GM21576 (cell line): ENCODE data around the gene RTBDN.

Experiments
- ATAC-seq: cut with Tn5 transposase; IDR thresholded peaks from one replicate; pipeline ENCODE4 v1.9.1; 2021; ENCODE audit warnings: mild to moderate bottlenecking, moderate library complexity; ENCODE audit not compliant: unreplicated experiment

RTBDN gene

DNA sequence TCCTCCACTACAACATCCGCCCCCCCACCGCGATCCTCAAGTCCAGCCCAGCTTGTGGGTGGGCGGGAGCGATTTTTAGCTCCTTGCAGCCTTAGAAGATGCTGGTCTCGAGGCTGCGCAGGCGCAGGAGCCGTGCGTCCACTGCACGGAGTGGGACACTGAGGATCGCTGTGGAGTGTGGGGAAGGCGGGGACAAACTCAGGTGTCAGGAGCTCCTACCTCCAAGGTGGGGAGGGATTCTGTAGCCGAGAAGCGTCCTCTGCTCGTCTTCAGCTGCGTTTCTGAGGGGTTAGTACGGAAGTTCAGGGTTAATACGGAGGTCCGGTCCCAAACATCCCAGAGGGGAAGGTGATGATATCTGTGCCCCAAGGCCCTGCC is at the start of gene RTBDN:
RTBDN (minus strand) TSS at position 14 of the 378 bp plus-strand sequence. CDS start 4,600 bp downstream, outside the sequence.
- ATAC-seq: no peak

DNA sequence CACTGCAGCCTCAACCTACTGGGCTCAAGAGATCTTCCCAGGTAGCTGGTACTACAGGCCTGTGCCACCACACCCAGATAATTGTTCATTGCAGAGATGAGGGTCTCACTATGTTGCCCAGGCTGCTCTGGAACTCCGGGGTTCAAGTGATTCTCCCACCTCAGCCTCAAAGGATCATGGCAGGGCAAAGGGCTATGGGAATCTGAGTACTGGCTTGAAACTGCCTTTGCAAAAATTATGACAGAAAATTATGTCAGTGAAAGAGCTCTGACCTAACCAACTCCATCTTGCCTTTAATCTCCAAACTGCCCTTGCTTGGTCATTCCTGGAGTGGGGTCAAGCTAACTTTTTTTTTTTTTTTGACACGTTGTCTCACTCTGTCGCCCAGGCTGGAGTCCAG is 48.2 kb upstream of the RTBDN start:
- ATAC-seq: no peak

DNA sequence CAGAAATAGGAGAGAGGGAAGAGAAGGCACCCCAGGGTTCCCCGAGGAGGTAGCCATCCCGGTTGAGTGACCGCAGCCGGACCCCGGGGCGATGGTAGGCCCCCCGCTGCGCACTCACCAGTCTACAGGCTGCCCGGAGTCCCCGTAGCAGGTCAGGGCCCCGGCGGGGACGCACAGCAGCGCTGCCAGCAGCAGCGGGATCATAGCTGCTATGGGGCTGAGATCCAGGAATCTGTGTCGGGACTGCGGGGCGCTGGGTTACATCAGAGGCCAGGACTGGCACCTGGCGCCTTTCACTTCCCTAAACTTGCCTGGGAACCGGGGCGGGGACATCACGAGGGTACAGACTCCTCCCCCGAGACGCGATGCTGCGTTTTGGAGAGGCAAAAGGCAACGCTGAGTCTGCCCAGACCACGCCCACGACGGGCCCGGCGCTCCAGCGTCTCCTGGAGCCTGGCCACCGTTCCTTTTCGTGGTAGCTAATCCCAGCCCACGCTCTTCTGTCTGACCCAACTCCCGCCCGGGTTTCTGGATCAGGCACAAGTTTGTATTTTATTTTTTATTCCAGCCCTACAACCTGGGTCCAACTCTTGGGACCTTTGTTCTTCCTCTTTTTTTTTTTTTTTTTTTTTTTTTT is 46.9 kb upstream of the RTBDN start, which contains the start of gene DNASE2:
DNASE2 (minus strand) TSS at position 278 of the 637 bp plus-strand sequence; CDS start at position 204, 74 bp downstream.
- peak; percentile 71 for ATAC-seq

DNA sequence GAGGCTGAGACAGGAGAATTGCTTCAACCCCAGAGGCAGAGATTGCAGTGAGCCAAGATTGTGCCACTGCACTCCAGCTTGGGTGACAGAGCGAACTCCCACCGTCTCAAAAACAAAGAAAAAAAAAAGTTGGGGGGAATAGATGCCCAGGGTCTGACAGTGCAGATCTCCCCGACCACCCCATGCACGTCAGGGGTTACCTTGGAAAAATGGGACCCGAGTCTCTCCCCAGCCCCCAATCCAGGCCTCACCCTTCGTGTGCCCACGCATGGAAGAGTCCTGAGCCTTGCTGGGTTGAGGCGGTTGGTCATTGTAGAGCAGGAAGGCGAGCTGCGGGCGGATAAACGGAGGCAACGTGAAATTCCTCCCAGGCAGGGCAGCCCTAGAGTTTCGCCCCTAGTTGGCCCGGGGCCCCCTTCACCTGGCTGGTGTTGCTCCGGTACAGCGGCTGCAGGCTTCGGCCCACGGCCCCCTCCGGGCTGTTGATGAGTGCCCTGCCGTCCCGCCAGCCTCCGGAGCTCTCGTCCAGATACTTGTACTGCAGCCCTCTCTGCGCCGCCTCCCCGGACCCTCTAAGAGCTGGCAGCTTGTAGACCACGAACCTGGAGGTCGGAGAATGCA is 46.3 kb upstream of the RTBDN start:
- ATAC-seq: peak; percentile 26

DNA sequence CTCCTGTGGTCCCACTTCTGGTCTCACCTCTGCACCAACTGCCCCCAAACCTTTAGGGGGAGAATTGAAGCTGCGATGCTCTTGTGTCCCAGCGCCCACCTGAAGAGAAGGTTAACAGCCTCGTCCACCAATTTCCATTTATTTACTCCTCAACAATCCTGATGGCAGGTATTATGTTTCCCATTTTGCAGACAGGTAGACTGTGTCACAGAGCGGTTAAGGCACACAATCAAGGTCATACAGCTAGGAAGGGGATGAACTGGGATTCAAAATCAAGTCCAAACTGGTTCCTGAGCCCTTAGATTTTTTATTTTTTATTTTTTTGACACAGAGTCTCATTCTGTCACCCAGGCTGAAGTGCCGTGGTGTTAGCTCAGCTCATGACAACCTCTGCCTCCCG is 40.7 kb upstream of the RTBDN start:
- ATAC-seq: no peak

DNA sequence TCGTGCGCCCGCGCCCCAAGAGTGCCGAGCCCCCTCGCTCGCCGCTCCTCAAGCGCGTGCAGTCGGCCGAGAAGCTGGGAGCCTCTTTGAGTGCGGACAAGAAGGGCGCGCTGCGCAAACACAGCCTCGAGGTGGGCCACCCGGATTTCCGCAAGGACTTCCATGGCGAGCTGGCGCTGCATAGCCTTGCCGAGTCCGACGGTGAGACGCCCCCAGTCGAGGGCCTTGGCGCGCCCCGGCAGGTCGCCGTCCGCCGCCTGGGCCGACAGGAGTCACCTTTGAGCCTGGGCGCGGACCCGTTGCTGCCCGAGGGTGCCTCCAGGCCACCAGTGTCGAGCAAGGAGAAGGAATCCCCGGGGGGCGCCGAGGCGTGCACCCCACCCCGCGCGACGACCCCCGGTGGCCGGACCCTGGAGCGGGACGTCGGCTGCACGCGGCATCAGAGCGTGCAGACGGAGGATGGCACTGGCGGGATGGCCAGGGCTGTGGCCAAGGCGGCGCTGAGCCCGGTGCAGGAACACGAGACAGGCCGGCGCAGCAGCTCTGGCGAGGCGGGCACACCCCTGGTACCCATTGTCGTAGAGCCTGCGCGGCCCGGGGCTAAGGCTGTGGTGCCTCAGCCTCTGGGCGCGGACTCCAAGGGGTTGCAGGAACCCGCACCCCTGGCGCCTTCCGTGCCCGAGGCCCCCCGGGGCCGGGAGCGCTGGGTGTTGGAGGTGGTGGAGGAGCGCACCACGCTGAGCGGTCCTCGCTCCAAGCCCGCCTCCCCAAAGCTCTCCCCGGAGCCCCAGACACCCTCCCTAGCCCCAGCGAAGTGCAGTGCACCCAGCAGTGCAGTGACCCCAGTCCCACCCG is 39.7 kb upstream of the RTBDN start:
- no peak for ATAC-seq

DNA sequence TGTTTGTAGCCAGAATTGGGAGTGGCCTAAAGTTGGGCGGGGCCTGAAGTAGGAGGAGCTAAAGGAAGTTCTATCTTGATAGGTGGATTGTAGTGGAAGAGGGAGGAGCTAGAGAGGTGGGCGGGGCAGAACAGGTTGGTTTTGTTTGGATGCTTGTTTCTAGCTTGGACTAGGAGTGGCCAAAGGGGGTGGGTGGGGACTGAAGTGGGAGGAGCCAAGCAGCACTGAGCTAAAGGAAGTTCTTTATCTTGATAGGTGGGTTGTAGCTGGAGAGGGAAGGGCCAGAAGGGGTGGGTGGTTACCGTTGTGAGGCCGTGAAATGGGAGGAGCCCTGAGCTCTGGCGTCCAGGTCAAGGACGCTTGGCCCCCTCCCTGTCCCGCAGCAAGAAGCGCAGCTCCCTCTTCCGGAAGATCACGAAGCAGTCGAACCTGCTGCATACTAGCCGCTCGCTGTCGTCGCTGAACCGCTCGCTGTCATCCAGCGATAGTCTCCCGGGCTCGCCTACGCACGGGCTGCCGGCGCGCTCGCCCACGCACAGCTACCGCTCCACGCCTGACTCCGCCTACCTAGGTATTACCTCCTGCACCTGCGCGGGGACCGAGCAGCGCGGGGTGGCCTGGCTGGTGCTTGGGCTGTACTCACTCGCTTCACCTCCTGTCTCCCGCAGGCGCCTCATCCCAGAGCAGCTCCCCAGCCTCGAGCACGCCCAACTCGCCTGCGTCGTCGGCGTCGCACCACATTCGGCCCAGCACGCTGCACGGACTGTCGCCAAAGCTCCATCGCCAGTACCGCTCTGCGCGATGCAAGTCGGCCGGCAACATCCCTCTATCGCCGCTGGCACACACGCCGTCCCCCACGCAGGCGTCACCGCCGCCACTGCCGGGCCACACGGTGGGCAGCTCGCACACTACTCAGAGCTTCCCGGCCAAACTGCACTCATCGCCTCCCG is 38.8 kb upstream of the RTBDN start:
- no peak for ATAC-seq

DNA sequence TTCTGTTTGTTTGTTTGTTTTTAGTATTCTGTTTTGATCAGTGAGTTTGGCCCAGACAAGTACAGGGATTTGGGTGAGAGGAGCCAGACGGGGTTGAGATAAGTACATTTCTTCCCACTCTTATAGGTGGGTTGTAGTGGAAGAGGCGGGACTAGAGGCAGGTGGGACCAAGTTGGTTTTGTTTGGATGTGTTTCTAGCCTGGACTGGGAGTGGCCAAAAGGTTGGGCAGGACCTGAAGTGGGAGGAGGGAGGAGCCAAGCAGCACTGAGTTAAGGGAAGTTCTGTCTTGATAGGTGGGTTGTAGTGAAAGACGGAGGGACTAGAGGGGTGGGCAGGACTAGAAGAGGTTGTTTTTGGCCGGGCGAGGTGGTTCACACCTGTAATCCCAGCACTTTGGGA is 37.9 kb upstream of the RTBDN start:
- ATAC-seq: no peak

DNA sequence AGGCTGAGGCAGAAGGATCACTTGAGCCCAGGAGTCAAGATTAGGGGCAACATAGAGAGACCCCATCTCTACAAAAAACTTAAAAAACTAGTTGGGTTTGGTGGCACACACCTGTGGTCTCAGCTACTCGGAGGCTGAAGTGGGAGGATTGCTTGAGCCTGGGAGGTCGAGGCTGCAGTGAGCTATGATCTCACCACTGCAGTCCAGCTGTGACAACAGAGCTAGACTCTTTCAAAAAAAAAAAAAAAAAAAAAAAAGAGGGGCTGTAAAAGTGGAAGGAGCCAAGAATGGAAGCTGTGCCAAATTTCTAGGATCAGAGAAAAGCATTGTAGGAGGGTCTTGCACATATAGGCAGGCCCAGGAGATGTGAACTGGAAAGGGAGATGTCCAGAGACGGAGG is 37.3 kb upstream of the RTBDN start:
- ATAC-seq: no peak

DNA sequence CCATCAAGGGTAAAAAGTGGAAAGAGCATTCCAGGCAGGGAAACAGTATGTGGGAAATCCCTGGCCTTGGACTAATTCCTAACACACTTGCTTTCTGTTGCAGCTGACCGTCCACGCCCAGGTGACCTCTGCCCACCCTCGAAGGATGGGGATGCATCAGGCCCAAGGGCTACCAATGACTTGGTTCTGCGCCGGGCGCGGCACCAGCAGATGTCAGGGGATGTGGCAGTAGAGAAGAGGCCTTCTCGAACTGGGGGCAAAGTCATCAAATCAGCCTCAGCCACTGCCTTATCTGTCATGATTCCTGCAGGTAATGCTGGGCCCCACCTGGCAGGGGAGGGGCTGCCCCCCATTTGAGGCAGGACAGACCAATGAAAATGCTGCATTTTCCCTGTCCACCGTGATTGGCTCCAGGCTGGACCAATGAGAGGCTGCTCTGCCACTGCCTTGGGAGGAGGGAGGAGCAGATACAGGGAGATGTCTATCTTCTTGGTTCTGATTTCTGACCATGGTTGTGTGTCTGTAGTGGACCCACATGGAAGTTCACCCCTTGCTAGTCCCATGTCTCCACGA is 34.2 kb upstream of the RTBDN start:
- ATAC-seq: no peak

DNA sequence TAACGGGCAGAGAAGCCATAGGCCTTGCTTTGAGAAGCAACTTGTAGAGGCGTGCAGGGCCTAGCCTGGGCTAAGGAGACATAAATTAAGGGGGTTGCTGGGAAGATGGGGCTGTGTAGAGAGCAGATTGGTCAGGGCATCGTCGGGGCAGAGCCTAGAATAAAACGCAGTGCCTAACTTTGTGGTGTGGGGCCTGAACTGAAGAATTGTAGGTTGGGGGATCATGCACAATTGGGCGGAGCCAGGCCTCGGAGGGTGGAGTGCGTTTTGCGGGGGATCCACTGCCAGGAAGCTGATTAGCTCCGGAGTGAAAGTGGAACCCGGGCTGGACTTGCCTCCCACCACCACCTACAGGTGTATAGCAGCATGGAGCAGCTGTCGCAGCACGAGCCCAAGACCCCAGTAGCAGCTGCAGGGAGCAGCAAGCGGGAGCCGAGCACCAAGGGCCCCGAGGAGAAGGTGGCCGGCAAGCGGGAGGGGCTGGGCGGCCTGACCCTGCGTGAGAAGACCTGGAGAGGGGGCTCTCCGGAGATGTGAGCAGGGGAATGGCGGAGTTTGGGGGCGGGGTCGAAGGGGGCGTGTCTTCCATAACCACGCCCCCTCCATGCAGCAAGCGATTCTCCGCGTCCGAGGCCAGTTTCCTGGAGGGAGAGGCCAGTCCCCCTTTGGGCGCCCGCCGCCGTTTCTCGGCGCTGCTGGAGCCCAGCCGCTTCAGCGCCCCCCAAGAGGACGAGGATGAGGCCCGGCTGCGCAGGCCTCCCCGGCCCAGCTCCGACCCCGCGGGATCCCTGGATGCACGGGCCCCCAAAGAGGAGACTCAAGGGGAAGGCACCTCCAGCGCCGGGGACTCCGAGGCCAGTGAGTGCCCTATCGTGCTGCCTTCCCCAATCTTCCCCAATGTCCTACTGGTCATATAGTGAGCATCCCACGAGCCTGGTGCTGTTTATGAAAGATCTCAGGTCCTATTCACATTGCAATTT is 33.0 kb upstream of the RTBDN start:
- no peak for ATAC-seq

DNA sequence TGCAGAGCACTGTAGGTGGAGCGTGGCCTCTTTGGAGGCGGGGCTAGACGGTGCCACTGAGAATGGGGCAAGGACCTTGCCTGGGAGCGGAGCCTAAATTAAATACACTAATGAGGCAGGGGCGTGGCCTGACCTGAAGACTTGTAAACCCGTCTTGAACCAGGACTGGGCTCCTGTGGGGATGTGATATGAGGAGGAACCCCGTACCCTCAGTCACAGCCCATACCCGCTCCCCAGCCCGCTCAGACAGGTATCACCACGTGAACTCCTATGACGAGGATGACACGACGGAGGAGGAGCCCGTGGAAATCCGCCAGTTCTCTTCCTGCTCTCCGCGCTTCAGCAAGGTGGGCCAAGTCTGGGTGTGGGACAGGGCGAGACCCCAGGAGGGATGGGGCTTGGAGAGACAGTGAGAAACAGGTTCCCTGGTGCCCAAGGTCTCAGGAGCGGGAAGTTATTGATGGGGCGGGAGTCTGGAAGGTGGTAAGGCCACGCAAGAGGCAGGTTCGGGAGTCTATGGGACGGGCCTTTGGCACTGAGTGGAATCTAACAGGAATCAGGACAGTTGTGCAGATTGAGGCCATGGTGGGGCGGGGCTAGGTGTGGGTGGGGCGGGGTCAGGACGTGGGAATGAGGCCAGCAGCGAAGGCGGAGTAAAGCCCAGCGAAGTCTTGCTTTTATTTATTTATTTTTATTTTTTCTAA is 32.2 kb upstream of the RTBDN start:
- ATAC-seq: no peak

DNA sequence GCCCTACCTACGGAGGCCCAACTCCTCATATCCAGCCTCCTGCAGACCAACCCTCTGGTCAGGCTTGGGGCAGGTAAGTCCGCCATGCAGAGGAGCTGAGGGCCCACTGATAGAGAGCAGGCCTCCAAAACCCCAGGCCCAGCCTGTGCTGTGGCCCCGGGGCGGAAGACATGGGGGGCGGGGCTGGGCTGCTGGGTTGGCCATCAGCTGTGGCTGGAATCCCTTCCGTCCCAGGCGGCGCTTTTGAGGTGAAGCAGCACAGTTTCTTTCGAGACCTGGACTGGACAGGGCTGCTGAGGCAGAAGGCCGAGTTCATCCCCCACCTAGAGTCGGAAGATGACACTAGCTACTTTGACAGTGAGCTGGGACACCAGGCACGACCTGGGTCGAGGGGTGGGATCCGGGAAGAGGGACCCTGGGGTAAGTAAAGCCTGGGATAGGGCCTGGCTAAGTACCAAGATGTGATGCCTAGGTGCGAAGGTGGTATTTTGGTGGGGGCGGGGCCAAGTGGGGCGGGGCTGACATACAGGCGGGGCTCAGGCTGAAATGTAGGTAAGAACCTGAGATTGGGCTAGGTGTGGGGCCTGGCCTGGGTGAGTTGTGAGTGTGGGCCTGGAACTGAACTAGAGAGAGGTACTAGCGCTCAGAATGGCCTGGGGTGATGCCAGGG is 31.5 kb upstream of the RTBDN start:
- no peak for ATAC-seq

DNA sequence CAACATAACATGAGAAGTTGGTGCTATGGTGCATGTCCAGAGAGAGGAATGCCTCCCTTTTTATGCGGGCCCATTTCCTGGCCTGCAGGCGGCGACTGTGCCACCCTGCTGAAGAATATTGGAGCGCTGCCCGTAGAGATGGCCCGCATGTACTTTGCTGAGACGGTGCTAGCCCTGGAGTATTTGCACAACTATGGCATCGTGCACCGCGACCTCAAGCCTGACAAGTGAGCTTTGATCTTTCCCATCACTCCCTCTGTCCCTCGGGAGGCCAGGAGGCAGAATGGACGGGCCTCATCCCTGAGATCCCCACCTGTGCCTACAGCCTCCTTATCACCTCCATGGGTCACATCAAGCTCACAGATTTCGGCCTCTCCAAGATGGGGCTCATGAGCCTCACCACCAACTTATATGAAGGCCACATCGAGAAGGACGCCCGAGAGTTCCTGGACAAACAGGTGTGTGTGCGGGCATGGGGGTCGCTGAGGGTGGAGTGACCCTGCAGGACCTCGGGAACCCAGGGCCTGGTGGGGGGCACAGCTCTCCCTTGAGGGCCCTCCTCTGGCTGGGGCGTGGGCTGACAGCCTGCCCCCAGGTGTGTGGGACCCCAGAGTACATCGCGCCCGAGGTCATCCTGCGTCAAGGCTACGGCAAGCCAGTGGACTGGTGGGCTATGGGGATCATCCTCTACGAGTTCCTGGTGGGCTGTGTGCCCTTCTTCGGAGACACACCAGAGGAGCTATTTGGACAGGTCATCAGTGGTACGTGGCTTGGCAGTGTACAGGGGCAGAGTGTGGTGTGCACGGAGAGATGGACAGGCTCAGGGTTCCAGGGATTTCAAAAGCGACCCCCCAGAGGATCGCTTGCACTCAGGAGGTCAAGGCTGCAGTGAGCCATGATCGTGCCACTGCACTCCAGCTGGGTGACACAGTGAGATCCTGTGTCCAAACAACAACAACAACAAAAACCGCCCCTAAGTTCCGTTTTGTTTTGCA is 30.6 kb upstream of the RTBDN start:
- ATAC-seq: no peak

DNA sequence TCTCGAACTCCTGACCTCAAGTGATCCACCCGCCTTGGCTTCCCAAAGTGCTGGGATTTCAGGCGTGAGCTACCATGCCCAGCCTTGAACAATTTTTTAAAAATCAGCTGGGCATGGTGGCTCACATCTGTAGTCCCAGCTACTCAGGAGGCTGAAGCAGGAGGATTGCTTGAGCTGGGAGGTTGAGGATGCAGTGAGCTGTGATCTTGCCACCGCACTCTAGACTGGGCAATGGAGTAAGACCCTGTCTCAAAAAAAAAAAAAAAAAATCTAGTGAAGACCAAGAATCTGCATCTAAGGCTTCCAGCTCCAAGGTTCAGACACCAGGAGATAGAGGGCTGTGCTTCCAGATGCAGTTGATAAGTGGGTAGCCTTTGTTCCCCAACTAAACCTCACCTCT is 29.8 kb upstream of the RTBDN start:
- no peak for ATAC-seq

DNA sequence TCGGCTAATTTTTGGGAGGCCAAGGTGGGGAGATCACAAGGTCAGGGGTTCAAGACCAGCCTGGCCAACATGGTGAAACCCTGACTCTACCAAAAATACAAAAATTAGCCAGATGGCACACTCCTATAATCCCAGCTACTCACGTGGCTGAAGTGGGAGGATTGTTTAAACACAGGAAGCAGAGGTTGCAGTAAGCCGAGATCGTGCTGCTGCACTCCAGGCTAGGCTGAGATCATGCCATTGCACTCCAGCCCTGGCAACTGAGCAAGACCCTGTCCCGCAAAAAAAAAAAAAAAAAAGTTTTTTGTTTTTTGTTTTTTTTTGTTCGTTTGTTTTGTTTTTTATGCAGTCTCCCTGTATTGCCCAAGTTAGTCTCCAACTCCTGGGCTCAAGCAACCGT is 25.2 kb upstream of the RTBDN start:
- ATAC-seq: no peak
